Keratinocyte (primary cell): ENCODE results near the gene RPL13A.

ENCODE experiments used
- EZH2 ChIP-seq: IDR thresholded peaks from one replicate; pipeline ENCODE4 v1.6.1; 2012; ENCODE audit warnings: inconsistent platforms, mild to moderate bottlenecking, low read length, moderate library complexity
- TF ChIP-seq, protein P1 (sequence below), 3 experiments: IDR thresholded peaks in 1 of 3; conservative IDR thresholded peaks in 1 of 3; optimal IDR thresholded peaks in 1 of 3; 2 replicates in 2 of 3; 3 replicates in 1 of 3; pipeline versions ENCODE3 to v1.5.1; 2011; ENCODE audit warnings: low read length in 3 of 3, mild to moderate bottlenecking in 3 of 3, moderate library complexity in 2 of 3, control low read depth in 1 of 3, inconsistent platforms in 1 of 3; ENCODE audit not compliant: insufficient read depth in 2 of 3; ENCODE audit errors: extremely low read depth in 1 of 3

DNA sequence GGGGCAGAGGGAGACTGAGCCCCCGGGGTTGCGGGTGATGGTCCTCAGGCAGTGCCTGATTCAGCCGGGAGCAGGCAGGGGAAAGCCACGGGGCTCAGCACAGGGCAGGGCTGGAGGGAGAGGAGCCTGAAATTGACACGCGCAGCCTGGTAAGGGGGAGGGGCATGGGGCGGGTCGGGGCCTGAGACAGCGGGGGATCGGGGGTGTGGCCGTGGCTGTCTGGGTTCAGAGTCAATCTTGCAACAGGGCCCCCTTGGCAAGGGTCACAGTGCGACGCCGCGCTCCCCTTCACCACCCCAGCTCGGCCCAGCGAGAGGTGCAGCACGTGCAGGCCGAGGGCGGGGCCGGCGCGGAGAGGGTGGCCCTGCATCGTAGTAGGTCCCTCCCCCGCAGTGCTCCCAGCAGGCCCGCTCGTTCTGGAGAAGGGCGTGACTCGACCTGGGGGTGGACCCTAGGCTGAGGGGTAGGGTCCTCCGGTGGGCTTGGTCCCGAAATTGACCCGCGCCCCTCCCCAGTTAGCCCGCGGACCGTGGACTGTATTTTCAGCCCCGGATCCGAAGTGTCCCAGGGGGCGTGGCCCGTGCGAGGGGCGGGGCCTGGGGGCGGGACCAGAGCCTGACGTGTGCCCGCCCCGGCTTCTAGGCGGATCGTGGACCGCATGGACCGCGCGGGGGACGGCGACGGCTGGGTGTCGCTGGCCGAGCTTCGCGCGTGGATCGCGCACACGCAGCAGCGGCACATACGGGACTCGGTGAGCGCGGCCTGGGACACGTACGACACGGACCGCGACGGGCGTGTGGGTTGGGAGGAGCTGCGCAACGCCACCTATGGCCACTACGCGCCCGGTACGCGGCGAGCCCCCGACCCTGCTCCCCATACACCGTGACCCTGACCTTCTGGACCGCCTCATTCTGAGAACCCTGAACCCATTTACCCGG is 46.4 kb downstream of the RPL13A start:
- no peak for TF ChIP-seq EZH2
- TF ChIP-seq, protein P1, sequence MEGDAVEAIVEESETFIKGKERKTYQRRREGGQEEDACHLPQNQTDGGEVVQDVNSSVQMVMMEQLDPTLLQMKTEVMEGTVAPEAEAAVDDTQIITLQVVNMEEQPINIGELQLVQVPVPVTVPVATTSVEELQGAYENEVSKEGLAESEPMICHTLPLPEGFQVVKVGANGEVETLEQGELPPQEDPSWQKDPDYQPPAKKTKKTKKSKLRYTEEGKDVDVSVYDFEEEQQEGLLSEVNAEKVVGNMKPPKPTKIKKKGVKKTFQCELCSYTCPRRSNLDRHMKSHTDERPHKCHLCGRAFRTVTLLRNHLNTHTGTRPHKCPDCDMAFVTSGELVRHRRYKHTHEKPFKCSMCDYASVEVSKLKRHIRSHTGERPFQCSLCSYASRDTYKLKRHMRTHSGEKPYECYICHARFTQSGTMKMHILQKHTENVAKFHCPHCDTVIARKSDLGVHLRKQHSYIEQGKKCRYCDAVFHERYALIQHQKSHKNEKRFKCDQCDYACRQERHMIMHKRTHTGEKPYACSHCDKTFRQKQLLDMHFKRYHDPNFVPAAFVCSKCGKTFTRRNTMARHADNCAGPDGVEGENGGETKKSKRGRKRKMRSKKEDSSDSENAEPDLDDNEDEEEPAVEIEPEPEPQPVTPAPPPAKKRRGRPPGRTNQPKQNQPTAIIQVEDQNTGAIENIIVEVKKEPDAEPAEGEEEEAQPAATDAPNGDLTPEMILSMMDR (optimal IDR thresholded peaks at IDR 0.05 in 1 of 3, IDR thresholded peaks at IDR 0.05 in 1 of 3, conservative IDR thresholded peaks at IDR 0.05 in 1 of 3; ENCODE audit: extremely low read depth in 1 of 3, insufficient read depth in 2 of 3, low read length in 3 of 3), result peak; percentile 27 to 71 (median 65)
